HEK293 (cell line): ENCODE results near the gene CC2D2B.

Source experiments
- FEZF1 ChIP-seq: fragments of 450-650 bp; formaldehyde crosslinking; IDR thresholded peaks from 2 replicates; pipeline ENCODE4 v1.5.1; 2016; ENCODE audit warnings: missing biosample characterization, missing genetic modification characterization
- MYNN ChIP-seq: fragments of 450-650 bp; formaldehyde crosslinking; IDR thresholded peaks from 2 replicates; pipeline ENCODE4 v1.5.1; 2016; ENCODE audit warnings: missing biosample characterization, missing genetic modification characterization, borderline replicate concordance
- MZF1 ChIP-seq: fragments of 450-650 bp; formaldehyde crosslinking; IDR thresholded peaks from 2 replicates; pipeline ENCODE4 v1.5.1; 2017; ENCODE audit warnings: missing biosample characterization, missing genetic modification characterization, borderline replicate concordance
- TCF7L2 ChIP-seq: IDR thresholded peaks from 2 replicates; pipeline ENCODE4 v1.6.1; 2011; ENCODE audit warnings: low read depth, mild to moderate bottlenecking, inconsistent platforms, low read length, moderate library complexity, borderline replicate concordance
- TRIM28 ChIP-seq: IDR thresholded peaks from 2 replicates; pipeline ENCODE4 v1.6.1; 2011; ENCODE audit warnings: low read length, control low read depth, borderline replicate concordance
- ZBTB20 ChIP-seq: fragments of 450-650 bp; formaldehyde crosslinking; IDR thresholded peaks from 2 replicates; pipeline ENCODE4 v1.5.1; 2016; ENCODE audit warnings: missing biosample characterization, missing genetic modification characterization
- ZNF324 ChIP-seq: fragments of 450-650 bp; formaldehyde crosslinking; IDR thresholded peaks from 2 replicates; pipeline ENCODE4 v1.5.1; 2016; ENCODE audit warnings: missing biosample characterization, missing genetic modification characterization
- ZNF518A ChIP-seq: fragments of 450-650 bp; formaldehyde crosslinking; conservative IDR thresholded peaks from 2 replicates; pipeline ENCODE4 v1.5.1; 2016; ENCODE audit warnings: low read depth, missing biosample characterization, missing genetic modification characterization
- ZSCAN23 ChIP-seq: fragments of 450-650 bp; formaldehyde crosslinking; IDR thresholded peaks from 2 replicates; pipeline ENCODE4 v1.5.1; 2016; ENCODE audit warnings: missing biosample characterization, missing genetic modification characterization
- TF ChIP-seq, protein P1 (sequence below): fragments of 450-650 bp; formaldehyde crosslinking; IDR thresholded peaks from 2 replicates; pipeline ENCODE4 v1.5.1; 2016; ENCODE audit warnings: missing biosample characterization, missing genetic modification characterization
- TF ChIP-seq, protein P2 (sequence below): fragments of 450-650 bp; formaldehyde crosslinking; IDR thresholded peaks from 2 replicates; pipeline ENCODE4; 2016; ENCODE audit warnings: missing biosample characterization, missing genetic modification characterization
- TF ChIP-seq, protein P3 (sequence below): fragments of 450-650 bp; formaldehyde crosslinking; IDR thresholded peaks from 2 replicates; pipeline ENCODE4 v1.5.1; 2016; ENCODE audit warnings: missing biosample characterization, missing genetic modification characterization, low read depth

- TF ChIP-seq FEZF1 (tag by site-specific recombination) (no peak), MZF1 (tag by site-specific recombination) (no peak), MYNN (tag by site-specific recombination) (no peak), ZNF518A (tag by site-specific recombination) (no peak), ZNF324 (no peak), ZSCAN23 (tag by site-specific recombination) (no peak), TCF7L2 (no peak), ZBTB20 (tag by site-specific recombination) (no peak), TRIM28 (no peak)
- TF ChIP-seq, protein P1, sequence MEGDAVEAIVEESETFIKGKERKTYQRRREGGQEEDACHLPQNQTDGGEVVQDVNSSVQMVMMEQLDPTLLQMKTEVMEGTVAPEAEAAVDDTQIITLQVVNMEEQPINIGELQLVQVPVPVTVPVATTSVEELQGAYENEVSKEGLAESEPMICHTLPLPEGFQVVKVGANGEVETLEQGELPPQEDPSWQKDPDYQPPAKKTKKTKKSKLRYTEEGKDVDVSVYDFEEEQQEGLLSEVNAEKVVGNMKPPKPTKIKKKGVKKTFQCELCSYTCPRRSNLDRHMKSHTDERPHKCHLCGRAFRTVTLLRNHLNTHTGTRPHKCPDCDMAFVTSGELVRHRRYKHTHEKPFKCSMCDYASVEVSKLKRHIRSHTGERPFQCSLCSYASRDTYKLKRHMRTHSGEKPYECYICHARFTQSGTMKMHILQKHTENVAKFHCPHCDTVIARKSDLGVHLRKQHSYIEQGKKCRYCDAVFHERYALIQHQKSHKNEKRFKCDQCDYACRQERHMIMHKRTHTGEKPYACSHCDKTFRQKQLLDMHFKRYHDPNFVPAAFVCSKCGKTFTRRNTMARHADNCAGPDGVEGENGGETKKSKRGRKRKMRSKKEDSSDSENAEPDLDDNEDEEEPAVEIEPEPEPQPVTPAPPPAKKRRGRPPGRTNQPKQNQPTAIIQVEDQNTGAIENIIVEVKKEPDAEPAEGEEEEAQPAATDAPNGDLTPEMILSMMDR (tag by site-specific recombination): no peak
- TF ChIP-seq, protein P2, sequence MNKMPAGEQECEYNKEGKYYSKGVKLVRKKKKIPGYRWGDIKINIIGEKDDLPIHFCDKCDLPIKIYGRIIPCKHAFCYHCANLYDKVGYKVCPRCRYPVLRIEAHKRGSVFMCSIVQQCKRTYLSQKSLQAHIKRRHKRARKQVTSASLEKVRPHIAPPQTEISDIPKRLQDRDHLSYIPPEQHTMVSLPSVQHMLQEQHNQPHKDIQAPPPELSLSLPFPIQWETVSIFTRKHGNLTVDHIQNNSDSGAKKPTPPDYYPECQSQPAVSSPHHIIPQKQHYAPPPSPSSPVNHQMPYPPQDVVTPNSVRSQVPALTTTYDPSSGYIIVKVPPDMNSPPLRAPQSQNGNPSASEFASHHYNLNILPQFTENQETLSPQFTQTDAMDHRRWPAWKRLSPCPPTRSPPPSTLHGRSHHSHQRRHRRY (tag by site-specific recombination): no peak
- TF ChIP-seq, protein P3, sequence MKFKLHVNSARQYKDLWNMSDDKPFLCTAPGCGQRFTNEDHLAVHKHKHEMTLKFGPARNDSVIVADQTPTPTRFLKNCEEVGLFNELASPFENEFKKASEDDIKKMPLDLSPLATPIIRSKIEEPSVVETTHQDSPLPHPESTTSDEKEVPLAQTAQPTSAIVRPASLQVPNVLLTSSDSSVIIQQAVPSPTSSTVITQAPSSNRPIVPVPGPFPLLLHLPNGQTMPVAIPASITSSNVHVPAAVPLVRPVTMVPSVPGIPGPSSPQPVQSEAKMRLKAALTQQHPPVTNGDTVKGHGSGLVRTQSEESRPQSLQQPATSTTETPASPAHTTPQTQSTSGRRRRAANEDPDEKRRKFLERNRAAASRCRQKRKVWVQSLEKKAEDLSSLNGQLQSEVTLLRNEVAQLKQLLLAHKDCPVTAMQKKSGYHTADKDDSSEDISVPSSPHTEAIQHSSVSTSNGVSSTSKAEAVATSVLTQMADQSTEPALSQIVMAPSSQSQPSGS (tag by site-specific recombination): no peak
Observed at GRCh38 chr10:96034625-96035024, 126.8 kb downstream of the CC2D2B start.
